Vagina (tissue), 2 donors: ENCODE data around the gene GRK4. TPM values are rescaled to one million over a fixed set of nuclear protein-coding genes. Genes with fewer than 3 reads are reported as not detected.
A peak's percentile ranks its signal among the peaks of the same experiment; 100 is the strongest.

Experiments used
- DNase-seq, 2 donors: peaks; one replicate each; pipeline ENCODE4 v3.0.0-alpha.2; 2017; ENCODE audit errors: extremely low spot score in 2 of 2
- H3K27ac ChIP-seq: fragments of 200-600 bp; sonication (generic); one replicate; pipeline ENCODE4 v1.5.1; 2019
- H3K27me3 ChIP-seq: fragments of 200-600 bp; sonication (generic); one replicate; pipeline ENCODE4 v1.5.1; 2019
- H3K36me3 ChIP-seq, 2 donors: fragments of 200-600 bp; sonication (generic); one replicate each; pipeline ENCODE4 v1.5.1; 2017 to 2019
- H3K4me1 ChIP-seq: fragments of 200-600 bp; sonication (generic); one replicate; pipeline ENCODE4 v1.5.1; 2019
- H3K4me3 ChIP-seq, 2 donors: fragments of 200-600 bp; sonication (generic); 1 replicate in 1 of 2; 2 replicates in 1 of 2; pipeline ENCODE4 v1.5.1; 2016 to 2019
- H3K9me3 ChIP-seq: fragments of 200-600 bp; sonication (generic); one replicate; pipeline ENCODE4 v1.5.1; 2019
- CTCF ChIP-seq, 3 experiments: fragments of 450-650 bp in 2 of 3; fragments of 200-600 bp in 1 of 3; sonication (generic) in 1 of 3; IDR thresholded peaks; one replicate each; pipeline ENCODE4 v1.5.1; 2017 to 2019; ENCODE audit warnings: antibody characterized with exemption in 3 of 3, mild to moderate bottlenecking in 2 of 3, moderate library complexity in 2 of 3
- POLR2A ChIP-seq, 2 donors: fragments of 450-650 bp; IDR thresholded peaks; one replicate each; pipeline ENCODE4 v1.6.1; 2017; ENCODE audit warnings: antibody characterized with exemption in 2 of 2, mild to moderate bottlenecking in 2 of 2, moderate library complexity in 2 of 2
- POLR2AphosphoS5 ChIP-seq, 2 donors: sonication (generic); formaldehyde crosslinking; IDR thresholded peaks; one replicate each; pipeline ENCODE4 v1.9.0; 2017; ENCODE audit warnings: antibody characterized with exemption in 2 of 2, mild to moderate bottlenecking in 2 of 2, low read depth in 1 of 2; ENCODE audit not compliant: insufficient read depth in 1 of 2
- intact Hi-C: fragments of 100-400 bp; cut with DNase I; formaldehyde crosslinking; loops from one replicate; pipeline ENCODE4 v1.15.1; 2023
- total RNA-seq: library from RNA; depleted of rRNA; stranded (reverse); fragments of >200 nt; gene quantifications from one replicate; pipeline ENCODE4 v1.2.3, GENCODE V29; 2016

The GRK4 gene
- total RNA-seq, 1 donor from 2014 or later: 2.7 TPM

- intact Hi-C loops: no loop called here
- Histone ChIP-seq H3K4me3 (no peak overlapping the region), H3K4me1 (peaks cover 18% of the 10 kb centered on the region), H3K27ac (no peak overlapping the region), H3K27me3 (no peaks in the 10 kb centered on the region), H3K9me3 (no peaks in the 10 kb centered on the region), H3K36me3 (peaks cover 0 to 54% of the 10 kb centered on the region in 2 donors)
- TF ChIP-seq POLR2A (IDR thresholded peaks at IDR 0.05) (no peak), CTCF (IDR thresholded peaks at IDR 0.05) (no peak)
- no peak for DNase-seq
Observed at GRCh38 chr4:2929469-2929868, 33.9 kb upstream of the GRK4 start.

DNA sequence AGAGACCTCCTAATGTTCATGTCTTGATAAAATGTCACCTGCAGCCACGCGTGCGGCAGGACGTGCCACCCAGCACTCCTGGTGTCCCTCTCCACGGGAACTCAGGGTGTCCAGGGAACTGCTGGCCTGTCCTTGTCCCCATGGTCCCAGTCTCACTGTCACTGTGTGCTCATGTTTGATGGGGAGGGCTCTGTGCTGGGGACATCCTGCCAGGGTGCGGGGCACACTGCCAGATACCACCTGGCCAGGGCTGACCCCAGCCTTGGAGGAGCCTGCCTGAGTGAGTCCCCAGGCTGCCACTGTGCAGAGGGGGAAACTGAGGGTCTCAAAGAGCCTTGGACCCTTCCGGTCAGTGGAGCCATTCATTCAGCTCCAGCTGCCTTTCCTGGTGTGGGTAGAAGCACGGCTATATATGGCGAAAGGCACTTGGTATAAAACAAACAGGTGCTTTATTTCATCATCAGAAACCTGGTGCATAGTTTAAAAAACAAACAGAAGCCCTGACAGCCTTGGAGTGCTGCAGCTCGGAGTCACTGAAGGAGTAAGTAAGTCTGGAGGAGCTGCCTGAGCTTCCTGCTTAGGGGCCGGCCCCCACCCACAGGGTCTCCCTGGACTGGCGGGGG lies 33.1 kb upstream of the GRK4 start:
- intact Hi-C loops: loop anchor here (10.0 kb wide), 1 partner anchor 175 kb away; the partner anchor contains the start of gene TNIP2
- no peaks in the 10 kb centered on the region for H3K27me3 ChIP-seq
- no peak overlapping the region for H3K4me3 ChIP-seq
- no peak for DNase-seq
- peaks cover 21% of the 10 kb centered on the region for H3K4me1 ChIP-seq
- H3K9me3 ChIP-seq: no peaks in the 10 kb centered on the region
- no peak overlapping the region for H3K27ac ChIP-seq
- peaks cover 0 to 47% of the 10 kb centered on the region in 2 donors for H3K36me3 ChIP-seq
- TF ChIP-seq POLR2AphosphoS5 (IDR thresholded peaks at IDR 0.05; ENCODE audit: insufficient read depth in 1 of 2, low read depth in 1 of 2) (no peak), CTCF (IDR thresholded peaks at IDR 0.05) (no peak), POLR2A (IDR thresholded peaks at IDR 0.05) (no peak)

DNA sequence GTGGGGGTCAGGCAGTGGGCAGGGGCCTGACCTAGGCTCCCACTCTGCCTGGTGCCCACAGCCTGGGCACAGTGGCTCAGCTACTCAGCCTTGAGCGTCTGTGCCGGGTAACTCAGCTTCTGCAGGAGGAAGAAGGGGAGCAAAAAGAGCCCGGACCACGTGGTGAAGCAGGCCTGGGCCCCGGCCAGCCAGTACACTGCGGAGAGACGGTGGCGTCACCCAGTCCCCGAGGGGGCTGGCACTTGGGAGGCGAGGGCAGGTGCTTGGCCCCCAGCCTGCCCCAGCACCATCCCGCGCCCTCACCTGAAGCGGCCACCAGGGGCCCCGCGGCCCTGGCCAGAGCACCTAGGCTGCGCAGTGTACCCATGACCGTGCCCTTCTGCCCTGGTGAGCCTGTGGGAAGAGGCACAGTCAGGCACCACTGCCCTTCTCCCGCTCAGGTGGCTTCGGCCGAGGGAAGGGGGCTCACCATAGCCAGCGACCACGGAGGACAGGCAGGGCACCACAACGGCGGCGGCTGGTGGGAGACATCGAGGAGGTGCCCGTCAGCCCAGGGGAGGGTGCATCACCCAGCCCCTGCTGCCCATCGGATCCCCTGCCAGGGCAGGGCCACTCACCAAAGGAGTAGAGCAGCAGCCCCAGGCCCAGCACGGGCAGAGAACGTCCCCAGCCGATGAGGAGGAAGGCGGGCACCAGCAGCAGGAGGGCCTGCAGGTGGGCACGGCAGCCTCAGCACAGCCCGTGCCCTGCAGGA lies 32.4 kb upstream of the GRK4 start:
- Histone ChIP-seq H3K27me3 (no peaks in the 10 kb centered on the region), H3K4me1 (peaks cover 28% of the 10 kb centered on the region), H3K36me3 (peaks cover 0 to 42% of the 10 kb centered on the region in 2 donors), H3K4me3 (no peak overlapping the region), H3K27ac (no peak overlapping the region), H3K9me3 (no peaks in the 10 kb centered on the region)
- intact Hi-C loops: loop anchor here (10.0 kb wide), 1 partner anchor 176 kb away; the partner anchor contains the start of gene TNIP2
- DNase-seq: no peak
- TF ChIP-seq CTCF (IDR thresholded peaks at IDR 0.05): no peak
- no peak for TF ChIP-seq POLR2AphosphoS5 (IDR thresholded peaks at IDR 0.05; ENCODE audit: insufficient read depth in 1 of 2, low read depth in 1 of 2)

DNA sequence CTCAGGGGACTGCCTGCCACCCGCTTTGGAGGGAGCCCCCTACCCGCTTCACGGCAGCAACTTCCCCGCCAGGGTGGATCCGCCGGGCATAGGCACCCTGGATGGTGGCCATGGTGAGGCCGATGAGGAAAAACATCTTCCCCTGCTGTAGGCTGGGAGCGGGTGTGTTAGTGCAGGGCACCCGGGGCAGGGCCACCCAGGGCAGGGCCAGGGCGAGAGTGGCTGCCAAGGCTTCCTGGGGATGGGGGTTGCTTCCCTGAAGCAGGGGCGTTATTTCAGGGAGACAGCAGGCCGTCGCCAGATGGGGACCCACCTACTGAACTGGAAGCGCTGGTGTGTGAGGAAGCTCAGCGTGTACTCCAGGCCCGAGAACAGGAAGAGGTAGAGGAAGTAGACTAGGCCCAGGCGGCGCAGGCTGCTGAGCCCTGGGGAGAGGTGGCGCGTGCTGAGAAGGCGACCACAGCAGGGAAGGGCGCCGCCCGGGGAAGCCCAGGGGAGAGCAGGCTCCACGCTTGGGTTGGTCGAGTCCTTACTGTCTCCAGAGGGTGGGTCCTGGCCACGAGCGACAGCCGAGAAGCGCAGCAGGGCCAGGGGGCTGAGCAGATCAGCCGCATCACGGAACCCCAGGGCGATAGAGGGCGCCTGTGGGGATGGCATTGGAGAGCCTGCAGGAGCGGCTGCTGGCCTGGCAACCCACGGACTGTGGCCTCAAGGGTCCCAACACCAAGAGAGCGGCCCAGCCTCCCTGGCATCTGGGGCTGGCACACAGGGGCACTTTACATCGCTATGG lies 31.7 kb upstream of the GRK4 start:
- Histone ChIP-seq H3K27me3 (no peaks in the 10 kb centered on the region), H3K9me3 (no peaks in the 10 kb centered on the region), H3K27ac (no peak overlapping the region), H3K4me1 (peaks cover 36% of the 10 kb centered on the region), H3K36me3 (peaks cover 0 to 34% of the 10 kb centered on the region in 2 donors), H3K4me3 (no peak overlapping the region)
- no peak for TF ChIP-seq CTCF (IDR thresholded peaks at IDR 0.05)
- peak in 1 of 2 donors; percentile 44 for TF ChIP-seq POLR2AphosphoS5 (IDR thresholded peaks at IDR 0.05; ENCODE audit: insufficient read depth in 1 of 2, low read depth in 1 of 2)
- intact Hi-C loops: loop anchor here (10.0 kb wide), 1 partner anchor 177 kb away; the partner anchor contains the start of gene TNIP2
- no peak for DNase-seq
